Stimulated activated CD4-positive, alpha-beta T cell treated with anti-CD3 and anti-CD28 coated beads, TNF-alpha, amount 100 ng/mL, for 1 hour (primary cell): ENCODE measurements around the gene TTF1.
"Not testable (repeated sequence)": the region's sequence is repeated elsewhere in the genome, so short reads cannot be mapped to it uniquely, and the experiment has no call there.

Experiments used
- DNase-seq, 3 donors: peaks; one replicate each; pipeline ENCODE4 v3.0.0-alpha.2; 2020; ENCODE audit warnings: low read depth in 3 of 3, low spot score in 1 of 3

Gene TTF1

GRCh38 chr9:132412089-132412488 is 5.4 kb upstream of the TTF1 start:
- DNase-seq, result no peak

- peak; percentile 35 to 54 (median 36) for DNase-seq
Observed at GRCh38 chr9:132411091-132411508, 4.5 kb upstream of the TTF1 start.

- DNase-seq, result no peak
Observed at GRCh38 chr9:132410642-132411041, 4.0 kb upstream of the TTF1 start.

- DNase-seq, result peak in 1 of 3 donors; percentile 27
Observed at GRCh38 chr9:132409828-132410528, 3.3 kb upstream of the TTF1 start, which contains the start of gene CFAP77. TSS of gene CFAP77 (plus strand) at chr9:132410211. CDS start at chr9:132410272, 61 bp downstream.

- no peak for DNase-seq
Observed at GRCh38 chr9:132408521-132408920, 1.9 kb upstream of the TTF1 start.

GRCh38 chr9:132407196-132407595 is 556 bp upstream of the TTF1 start:
- DNase-seq, result no peak

GRCh38 chr9:132404228-132404881 is 2.3 kb downstream of the TTF1 start:
- DNase-seq, result no peak

- DNase-seq, result no peak
Observed at GRCh38 chr9:132401824-132402223, 4.8 kb downstream of the TTF1 start.

GRCh38 chr9:132395560-132395959 is 11.1 kb downstream of the TTF1 start:
- no peak for DNase-seq

- no peak for DNase-seq
Observed at GRCh38 chr9:132391449-132391848, 15.2 kb downstream of the TTF1 start.

- no peak for DNase-seq
Observed at GRCh38 chr9:132390966-132391365, 15.7 kb downstream of the TTF1 start.

- DNase-seq, result no peak
Observed at GRCh38 chr9:132387133-132387532, 19.5 kb downstream of the TTF1 start.

- no peak for DNase-seq
Observed at GRCh38 chr9:132384376-132384775, 22.3 kb downstream of the TTF1 start.

GRCh38 chr9:132383462-132383883 is 23.2 kb downstream of the TTF1 start:
- DNase-seq, result no peak

GRCh38 chr9:132381966-132382541 is 24.6 kb downstream of the TTF1 start:
- no peak for DNase-seq

GRCh38 chr9:132378416-132378815 is 28.2 kb downstream of the TTF1 start:
- DNase-seq, result not testable (repeated sequence)

GRCh38 chr9:132377769-132378168 is 28.9 kb downstream of the TTF1 start:
- not testable (repeated sequence) for DNase-seq

- no peak for DNase-seq
Observed at GRCh38 chr9:132372177-132373095, 34.2 kb downstream of the TTF1 start.

- no peak for DNase-seq
Observed at GRCh38 chr9:132370592-132370991, 36.0 kb downstream of the TTF1 start.

- DNase-seq, result no peak
Observed at GRCh38 chr9:132369421-132369820, 37.2 kb downstream of the TTF1 start.

GRCh38 chr9:132367613-132368313 is 38.9 kb downstream of the TTF1 start:
- DNase-seq, result no peak
